Activated naive CD4-positive, alpha-beta T cell treated with anti-CD3 and anti-CD28 coated beads for 36 hours (primary cell): ENCODE measurements around the gene ADGRD1. TPM values are rescaled to one million over a fixed set of nuclear protein-coding genes. Genes with fewer than 3 reads are reported as not detected.

Source experiments
- CTCF ChIA-PET: fragments of 350-600 bp; sonication (Branson Sonifier 250); formaldehyde crosslinking; loops from one replicate; lab custom pipeline; 2021; ENCODE audit warnings: antibody characterized with exemption; lab: Charles Lee
- DNase-seq: peaks from one replicate; pipeline ENCODE4 v3.0.0-alpha.2; 2020
- H3K27ac Mint-ChIP-seq: one replicate; pipeline ENCODE4 v1.8.0; 2021; ENCODE audit warnings: mild to moderate bottlenecking, mixed read lengths
- H3K27me3 Mint-ChIP-seq: one replicate; pipeline ENCODE4 v1.8.0; 2021; ENCODE audit warnings: low read depth, mixed read lengths
- H3K36me3 Mint-ChIP-seq: one replicate; pipeline ENCODE4 v1.8.0; 2021; ENCODE audit warnings: low read depth, mixed read lengths
- H3K4me1 Mint-ChIP-seq: one replicate; pipeline ENCODE4 v1.8.0; 2021; ENCODE audit warnings: low read depth, mixed read lengths
- H3K4me3 Mint-ChIP-seq: one replicate; pipeline ENCODE4 v1.8.0; 2021; ENCODE audit warnings: mild to moderate bottlenecking, moderate library complexity, mixed read lengths
- H3K9me3 Mint-ChIP-seq: one replicate; pipeline ENCODE4 v1.8.0; 2021; ENCODE audit warnings: mixed read lengths
- intact Hi-C: fragments of 100-400 bp; cut with micrococcal nuclease; formaldehyde crosslinking; loops from one replicate; pipeline ENCODE4 v1.15.1; 2023
- total RNA-seq, 2 experiments: library from RNA; stranded (reverse); gene quantifications; one replicate each; pipeline ENCODE4 v1.2.3, GENCODE V29; 2021

Gene ADGRD1
- total RNA-seq, 2 experiments from 2014 or later, result not detected

- Mint-ChIP-seq H3K27me3 (no peaks in the 10 kb centered on the region), H3K36me3 (no peaks in the 10 kb centered on the region), H3K9me3 (no peaks in the 10 kb centered on the region), H3K4me3 (no peak overlapping the region), H3K4me1 (peaks cover 3% of the 10 kb centered on the region), H3K27ac (no peak overlapping the region)
- intact Hi-C loops, result no loop called here
- DNase-seq, result no peak
- CTCF ChIA-PET, result no interaction called here
These were observed 143.8 kb downstream of the ADGRD1 start for GRCh38 chr12:131097202-131098177.

GRCh38 chr12:131098178-131098981 is 144.7 kb downstream of the ADGRD1 start:
- no peaks in the 10 kb centered on the region for H3K27me3 Mint-ChIP-seq
- H3K27ac Mint-ChIP-seq, result no peak overlapping the region
- no peaks in the 10 kb centered on the region for H3K4me1 Mint-ChIP-seq
- DNase-seq, result no peak
- intact Hi-C loops, result no loop called here
- CTCF ChIA-PET, result no interaction called here
- H3K4me3 Mint-ChIP-seq, result no peak overlapping the region
- no peaks in the 10 kb centered on the region for H3K36me3 Mint-ChIP-seq
- H3K9me3 Mint-ChIP-seq, result no peaks in the 10 kb centered on the region

- no peak overlapping the region for H3K4me3 Mint-ChIP-seq
- H3K27ac Mint-ChIP-seq, result no peak overlapping the region
- H3K36me3 Mint-ChIP-seq, result no peaks in the 10 kb centered on the region
- no peaks in the 10 kb centered on the region for H3K9me3 Mint-ChIP-seq
- DNase-seq, result no peak
- CTCF ChIA-PET, result interaction anchor here (2.2 kb wide), 1 partner anchor 33 kb away, joined by 6 read pairs; no protein-coding TSS in a partner anchor
- H3K27me3 Mint-ChIP-seq, result no peaks in the 10 kb centered on the region
- peaks cover 4% of the 10 kb centered on the region for H3K4me1 Mint-ChIP-seq
- intact Hi-C loops, result no loop called here
These were observed 146.4 kb downstream of the ADGRD1 start for GRCh38 chr12:131100031-131100674.

GRCh38 chr12:131101006-131101405 is 147.3 kb downstream of the ADGRD1 start:
- DNase-seq, result no peak
- Mint-ChIP-seq H3K36me3 (no peaks in the 10 kb centered on the region), H3K4me1 (peaks cover 11% of the 10 kb centered on the region), H3K4me3 (no peak overlapping the region), H3K9me3 (no peaks in the 10 kb centered on the region), H3K27me3 (no peaks in the 10 kb centered on the region), H3K27ac (no peak overlapping the region)
- CTCF ChIA-PET, result interaction anchor here (0.7 to 2.2 kb wide), 2 partner anchors 32 to 693 kb away, joined by 3 to 6 read pairs; no protein-coding TSS in a partner anchor
- intact Hi-C loops, result no loop called here

GRCh38 chr12:131101703-131102492 is 148.2 kb downstream of the ADGRD1 start:
- intact Hi-C loops, result no loop called here
- Mint-ChIP-seq H3K9me3 (no peaks in the 10 kb centered on the region), H3K36me3 (no peaks in the 10 kb centered on the region), H3K27ac (no peak overlapping the region), H3K4me3 (no peak overlapping the region), H3K4me1 (peaks cover 14% of the 10 kb centered on the region), H3K27me3 (no peaks in the 10 kb centered on the region)
- no peak for DNase-seq
- CTCF ChIA-PET, result interaction anchor here (0.7 to 2.2 kb wide), 2 partner anchors 31 to 693 kb away, joined by 3 to 6 read pairs; no protein-coding TSS in a partner anchor

GRCh38 chr12:131102493-131102931 is 148.8 kb downstream of the ADGRD1 start:
- no peak overlapping the region for H3K27ac Mint-ChIP-seq
- CTCF ChIA-PET, result interaction anchor here (2.2 kb wide), 1 partner anchor 30 kb away, joined by 6 read pairs; no protein-coding TSS in a partner anchor
- DNase-seq, result no peak
- H3K27me3 Mint-ChIP-seq, result no peaks in the 10 kb centered on the region
- peaks cover 14% of the 10 kb centered on the region for H3K4me1 Mint-ChIP-seq
- intact Hi-C loops, result no loop called here
- H3K4me3 Mint-ChIP-seq, result no peak overlapping the region
- H3K9me3 Mint-ChIP-seq, result no peaks in the 10 kb centered on the region
- H3K36me3 Mint-ChIP-seq, result no peaks in the 10 kb centered on the region

- Mint-ChIP-seq H3K36me3 (no peaks in the 10 kb centered on the region), H3K27ac (no peak overlapping the region), H3K9me3 (no peaks in the 10 kb centered on the region), H3K4me1 (peaks cover 14% of the 10 kb centered on the region), H3K4me3 (no peak overlapping the region), H3K27me3 (no peaks in the 10 kb centered on the region)
- CTCF ChIA-PET, result interaction anchor here (0.6 to 4.5 kb wide), 6 partner anchors 9 to 458 kb away, joined by 3 to 95 read pairs (median 4); no protein-coding TSS in a partner anchor
- no peak for DNase-seq
- intact Hi-C loops, result no loop called here
These were observed 149.4 kb downstream of the ADGRD1 start for GRCh38 chr12:131102991-131103668.

- no peaks in the 10 kb centered on the region for H3K9me3 Mint-ChIP-seq
- CTCF ChIA-PET, result interaction anchor here (0.6 to 4.5 kb wide), 14 partner anchors 9 to 458 kb away, joined by 3 to 95 read pairs (median 6); no protein-coding TSS in a partner anchor
- peaks cover 14% of the 10 kb centered on the region for H3K4me1 Mint-ChIP-seq
- H3K27ac Mint-ChIP-seq, result no peak overlapping the region
- no peaks in the 10 kb centered on the region for H3K36me3 Mint-ChIP-seq
- intact Hi-C loops, result loop anchor here (1.0 to 2.0 kb wide), 4 partner anchors 28 to 727 kb away; no protein-coding TSS in a partner anchor
- H3K27me3 Mint-ChIP-seq, result no peaks in the 10 kb centered on the region
- no peak for DNase-seq
- no peak overlapping the region for H3K4me3 Mint-ChIP-seq
These were observed 150.2 kb downstream of the ADGRD1 start for GRCh38 chr12:131103669-131104462.

GRCh38 chr12:131104463-131105350 is 151.0 kb downstream of the ADGRD1 start:
- H3K4me3 Mint-ChIP-seq, result no peak overlapping the region
- no peak overlapping the region for H3K27ac Mint-ChIP-seq
- peaks cover 5% of the 10 kb centered on the region for H3K9me3 Mint-ChIP-seq
- intact Hi-C loops, result loop anchor here (1.0 to 5.0 kb wide), 5 partner anchors 28 to 726 kb away; no protein-coding TSS in a partner anchor
- CTCF ChIA-PET, result interaction anchor here (0.6 to 4.5 kb wide), 21 partner anchors 9 to 726 kb away, joined by 3 to 95 read pairs (median 3); no protein-coding TSS in a partner anchor
- peaks cover 14% of the 10 kb centered on the region for H3K4me1 Mint-ChIP-seq
- no peaks in the 10 kb centered on the region for H3K27me3 Mint-ChIP-seq
- no peaks in the 10 kb centered on the region for H3K36me3 Mint-ChIP-seq
- DNase-seq, result peak; percentile 88
